Ovary (tissue), 9 donors: ENCODE measurements around the gene SHC1. TPM values are rescaled to one million over a fixed set of nuclear protein-coding genes. Genes with fewer than 3 reads are reported as not detected.

Experiments used
- DNase-seq, 5 donors: peaks; one replicate each; pipeline ENCODE4 v3.0.0-alpha.2; 2019 to 2020
- H3K27ac ChIP-seq, 2 donors: fragments of 200-600 bp; one replicate each; pipeline versions ENCODE4 v1.5.1 to v1.8.0; 2019 to 2022
- H3K27me3 ChIP-seq: fragments of 200-600 bp; one replicate; pipeline ENCODE4 v1.8.0; 2022
- H3K36me3 ChIP-seq: fragments of 200-600 bp; sonication (generic); one replicate; pipeline ENCODE4 v1.5.1; 2019
- H3K4me1 ChIP-seq: one replicate; pipeline ENCODE4 v1.8.1; 2013; ENCODE audit warnings: mild to moderate bottlenecking, moderate library complexity; ENCODE audit not compliant: insufficient read depth
- H3K4me3 ChIP-seq: fragments of 200-600 bp; sonication (generic); one replicate; pipeline ENCODE4 v1.5.1; 2017
- H3K9me3 ChIP-seq, 2 donors: fragments of 200-600 bp in 1 of 2; sonication (generic) in 1 of 2; one replicate each; pipeline versions ENCODE4 v1.5.1 to v1.8.1; 2013 to 2019; ENCODE audit warnings: mild to moderate bottlenecking in 1 of 2, moderate library complexity in 1 of 2
- CTCF ChIP-seq, 3 donors: fragments of 450-650 bp in 2 of 3; fragments of 200-600 bp in 1 of 3; IDR thresholded peaks; one replicate each; pipeline versions ENCODE4 v1.5.1 to v1.8.0; 2016 to 2022; ENCODE audit warnings: antibody characterized with exemption in 3 of 3, mild to moderate bottlenecking in 1 of 3
- EP300 ChIP-seq: sonication (generic); formaldehyde crosslinking; IDR thresholded peaks from one replicate; pipeline ENCODE4 v1.6.1; 2017; ENCODE audit warnings: antibody characterized with exemption
- POLR2A ChIP-seq: fragments of 450-650 bp; IDR thresholded peaks from one replicate; pipeline ENCODE4 v1.6.1; 2017; ENCODE audit warnings: antibody characterized with exemption, mild to moderate bottlenecking, moderate library complexity
- WGBS, 3 donors: extraction: QIAGEN DNeasy Blood & Tissue Kit in 1 of 3; methylation state at CpG; one replicate each; pipeline versions ENCODE4 v1.1.5 to v1.1.7; 2013 to 2017; 5-methylcytosine and 5-hydroxymethylcytosine counted together
- intact Hi-C, 4 donors: fragments of 100-400 bp; cut with DNase I; formaldehyde crosslinking; loops; one replicate each; pipeline versions ENCODE4 v1.11.0 to v1.15.1; 2022 to 2023
- polyA plus RNA-seq, 2 donors: library from polyadenylated mRNA; stranded (reverse); fragments of 200-250 nt in 1 of 2; fragments of 350-450 nt in 1 of 2; fragmentation: Illumina TruSeq in 1 of 2; extraction: RNeasy Lipid Tissue Mini Kit (QIAGEN cat#74804) in 1 of 2; gene quantifications; one replicate each; pipeline ENCODE4 v1.2.3, GENCODE V29; 2013 to 2014
- total RNA-seq, 7 donors: library from RNA; depleted of rRNA in 2 of 7; stranded (reverse); fragments of >200 nt in 2 of 7; fragmentation: NEBNext Ultra II Directional in 3 of 7; extraction: Animal tissue kit (Norgen Biotek cat#: 25700) in 3 of 7; gene quantifications; one replicate each; pipeline versions ENCODE4 v1.1.0 to v1.2.4, GENCODE V29; 2016 to 2023
- donor health status: DM: no; HTN: no; CAD: no; lungs with moderate emphysema.
- donor health status: DM: no; HTN: no; CAD: no.
- donor health status: Bipolar disorder and iron deficiency.
- donor health status: DM: yes; HTN: yes; CAD: no.
- donor health status: DM: no; HTN: no; CAD: no.
- donor health status: DM: yes; HTN: yes; CAD: no.

The SHC1 gene
- total and polyA plus RNA-seq, 9 donors, result 36.8 to 183 (median 80.0) TPM

GRCh38 chr1:154974808-154975408, 4.4 kb upstream of the SHC1 start:
- peak; percentile 95 to 97 (median 96) for DNase-seq
- 0 to 1% (median 1%) methylated on average over 30 of the region's 30 CpGs for WGBS, 3 donors
- H3K27ac ChIP-seq, result peak overlapping the region; percentile 55 to 98
- H3K36me3 ChIP-seq, result no peaks in the 10 kb centered on the region
- H3K4me3 ChIP-seq, result peak overlapping the region; percentile 55
- intact Hi-C loops, result loop anchor here in 1 of 4 donors (2.0 to 5.0 kb wide), 2 partner anchors 26 to 77 kb away; partner anchors contain the start of gene ADAM15
- peak; percentile 44 for TF ChIP-seq EP300
- TF ChIP-seq CTCF (IDR thresholded peaks at IDR 0.05), result peak in 1 of 3 donors; percentile 27
- peak; percentile 80 for TF ChIP-seq POLR2A
- no peaks in the 10 kb centered on the region for H3K27me3 ChIP-seq
- peaks cover 8% of the 10 kb centered on the region for H3K4me1 ChIP-seq
- H3K9me3 ChIP-seq, result no peaks in the 10 kb centered on the region

DNA sequence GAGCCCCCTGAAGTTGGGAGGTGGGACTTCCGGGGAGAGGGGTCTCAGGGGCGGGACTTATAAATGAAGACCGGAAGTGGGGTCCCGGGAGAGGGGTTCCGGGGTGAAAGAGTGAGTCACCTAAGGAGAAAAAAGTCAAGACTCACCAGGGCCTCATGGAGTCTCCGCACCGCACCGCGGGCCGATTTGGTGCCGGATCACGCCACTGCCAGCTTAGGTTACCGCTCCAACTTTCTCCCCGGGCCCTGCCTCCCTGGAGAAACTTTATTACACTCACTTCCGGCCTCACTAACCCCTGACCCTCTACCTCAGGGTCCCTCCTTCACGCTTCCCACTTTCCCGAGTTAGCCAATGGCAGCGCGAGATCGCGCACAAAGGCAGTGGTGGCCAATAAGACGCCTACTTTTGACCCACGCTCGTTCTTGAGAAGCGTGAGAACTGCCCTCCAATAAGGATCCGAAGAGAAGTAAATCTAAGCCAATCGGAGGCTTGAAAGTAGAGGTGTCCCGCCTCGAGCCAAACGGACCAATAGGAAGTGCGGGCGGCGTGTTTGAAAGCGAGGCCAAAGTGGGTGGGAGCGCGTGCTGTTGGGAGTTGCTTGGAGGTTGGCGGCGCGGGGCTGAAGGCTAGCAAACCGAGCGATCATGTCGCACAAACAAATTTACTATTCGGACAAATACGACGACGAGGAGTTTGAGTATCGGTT, 3.7 kb upstream of the SHC1 start, which contains the start of gene CKS1B:
Gene CKS1B (plus strand): TSS at position 580 of the 706 bp plus-strand sequence. CDS start 65 bp downstream, at position 645.
- peaks cover 11% of the 10 kb centered on the region for H3K4me1 ChIP-seq
- H3K36me3 ChIP-seq, result no peaks in the 10 kb centered on the region
- peak within 1 kb of the TSS; percentile 77 for H3K4me3 ChIP-seq
- 0% methylated on average over 47 of the region's 47 CpGs for whole genome bisulfite sequencing, 3 donors
- peak within 1 kb of the TSS; percentile 92 to 98 for H3K27ac ChIP-seq
- TF ChIP-seq EP300 (no peak), POLR2A (peak; percentile 91), CTCF (IDR thresholded peaks at IDR 0.05) (peak in 1 of 3 donors; percentile 31)
- intact Hi-C loops, result loop anchor here in 1 of 4 donors (2.0 to 5.0 kb wide), 2 partner anchors 27 to 78 kb away; partner anchors contain the start of gene ADAM15
- H3K9me3 ChIP-seq, result no peaks in the 10 kb centered on the region
- H3K27me3 ChIP-seq, result no peaks in the 10 kb centered on the region
- peak; percentile 97 to 98 (median 98) for DNase-seq

- Histone ChIP-seq H3K4me3 (peak overlapping the region; percentile 77), H3K9me3 (no peaks in the 10 kb centered on the region), H3K4me1 (peaks cover 12% of the 10 kb centered on the region), H3K27me3 (no peaks in the 10 kb centered on the region), H3K27ac (peak overlapping the region; percentile 92 to 98), H3K36me3 (no peaks in the 10 kb centered on the region)
- TF ChIP-seq CTCF (IDR thresholded peaks at IDR 0.05) (no peak), POLR2A (peak; percentile 17), EP300 (no peak)
- intact Hi-C loops, result loop anchor here in 1 of 4 donors (2.0 to 5.0 kb wide), 2 partner anchors 27 to 79 kb away; partner anchors contain the start of gene ADAM15
- peak; percentile 96 to 99 (median 98) for DNase-seq
- WGBS, 3 donors, result 5% methylated on average over 37 of the region's 37 CpGs
Measured at GRCh38 chr1:154973344-154974101, 3.0 kb upstream of the SHC1 start.
